GM12873 (cell line): ENCODE results near the gene SLITRK4.

ENCODE experiments used
- TF ChIP-seq, protein P1 (sequence below): IDR thresholded peaks from 2 replicates; pipeline ENCODE4 v1.5.1; 2012; ENCODE audit warnings: low read depth, mild to moderate bottlenecking, moderate library complexity, low read length, control low read depth; ENCODE audit not compliant: insufficient read depth; ENCODE audit errors: missing control alignments

SLITRK4 gene

DNA sequence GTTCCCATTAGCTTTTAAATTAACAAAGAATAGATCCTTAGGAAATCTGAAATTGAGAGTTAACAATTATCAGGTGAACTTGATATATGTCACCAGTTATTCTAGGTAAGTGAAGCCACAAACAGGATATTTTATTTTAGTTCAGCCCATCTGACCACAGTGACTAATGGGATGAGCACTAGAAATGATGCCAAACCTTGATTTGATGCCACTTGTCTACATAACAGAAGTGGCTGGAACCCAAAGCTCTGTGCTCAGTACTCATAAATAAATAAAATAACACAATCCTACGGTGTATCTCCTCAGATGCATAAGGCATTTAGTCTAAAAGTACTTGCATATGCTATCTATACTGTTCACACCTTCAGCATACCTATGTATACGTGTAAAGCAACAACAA is 12.2 kb downstream of the SLITRK4 start:
- TF ChIP-seq, protein P1, sequence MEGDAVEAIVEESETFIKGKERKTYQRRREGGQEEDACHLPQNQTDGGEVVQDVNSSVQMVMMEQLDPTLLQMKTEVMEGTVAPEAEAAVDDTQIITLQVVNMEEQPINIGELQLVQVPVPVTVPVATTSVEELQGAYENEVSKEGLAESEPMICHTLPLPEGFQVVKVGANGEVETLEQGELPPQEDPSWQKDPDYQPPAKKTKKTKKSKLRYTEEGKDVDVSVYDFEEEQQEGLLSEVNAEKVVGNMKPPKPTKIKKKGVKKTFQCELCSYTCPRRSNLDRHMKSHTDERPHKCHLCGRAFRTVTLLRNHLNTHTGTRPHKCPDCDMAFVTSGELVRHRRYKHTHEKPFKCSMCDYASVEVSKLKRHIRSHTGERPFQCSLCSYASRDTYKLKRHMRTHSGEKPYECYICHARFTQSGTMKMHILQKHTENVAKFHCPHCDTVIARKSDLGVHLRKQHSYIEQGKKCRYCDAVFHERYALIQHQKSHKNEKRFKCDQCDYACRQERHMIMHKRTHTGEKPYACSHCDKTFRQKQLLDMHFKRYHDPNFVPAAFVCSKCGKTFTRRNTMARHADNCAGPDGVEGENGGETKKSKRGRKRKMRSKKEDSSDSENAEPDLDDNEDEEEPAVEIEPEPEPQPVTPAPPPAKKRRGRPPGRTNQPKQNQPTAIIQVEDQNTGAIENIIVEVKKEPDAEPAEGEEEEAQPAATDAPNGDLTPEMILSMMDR = no peak

DNA sequence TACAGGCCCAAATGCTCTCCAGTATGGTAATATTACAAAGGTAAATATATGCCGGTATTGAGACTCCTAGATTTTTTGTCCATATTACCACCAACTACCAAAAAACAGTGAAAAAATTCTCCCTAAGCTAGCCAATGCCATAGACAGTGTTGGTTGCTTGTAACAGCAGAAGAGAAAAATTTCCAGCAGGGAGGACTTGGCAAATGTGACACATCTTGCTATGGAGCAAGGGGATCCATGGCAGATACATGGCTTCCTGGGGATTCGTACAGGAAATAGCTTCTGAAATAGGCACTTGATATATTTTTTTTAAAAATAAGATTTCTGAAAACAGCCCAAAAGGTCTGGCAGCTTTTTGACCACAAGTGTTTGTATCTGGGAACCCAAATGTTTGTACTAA is 14.6 kb downstream of the SLITRK4 start:
- TF ChIP-seq, protein P1 = no peak

DNA sequence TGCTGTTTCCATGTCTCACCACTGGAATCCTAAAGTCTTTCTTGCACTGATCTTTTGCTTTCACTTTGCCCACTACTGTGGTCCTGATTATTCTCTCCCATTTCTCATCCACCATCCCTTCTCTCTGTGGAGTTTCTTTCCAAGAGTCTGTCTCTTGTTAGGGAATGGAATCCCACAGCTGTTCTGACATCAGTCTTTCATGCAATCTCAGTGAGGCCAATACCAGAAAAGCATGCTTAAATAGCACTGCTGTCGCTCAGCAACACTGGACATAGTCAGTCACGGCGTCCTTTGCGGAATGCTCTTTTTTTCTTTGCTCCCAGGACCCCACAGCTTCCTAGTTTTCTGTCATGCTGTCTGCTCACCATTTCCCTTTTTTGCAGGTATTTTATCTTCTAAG is 20.1 kb downstream of the SLITRK4 start:
- TF ChIP-seq, protein P1 = no peak

DNA sequence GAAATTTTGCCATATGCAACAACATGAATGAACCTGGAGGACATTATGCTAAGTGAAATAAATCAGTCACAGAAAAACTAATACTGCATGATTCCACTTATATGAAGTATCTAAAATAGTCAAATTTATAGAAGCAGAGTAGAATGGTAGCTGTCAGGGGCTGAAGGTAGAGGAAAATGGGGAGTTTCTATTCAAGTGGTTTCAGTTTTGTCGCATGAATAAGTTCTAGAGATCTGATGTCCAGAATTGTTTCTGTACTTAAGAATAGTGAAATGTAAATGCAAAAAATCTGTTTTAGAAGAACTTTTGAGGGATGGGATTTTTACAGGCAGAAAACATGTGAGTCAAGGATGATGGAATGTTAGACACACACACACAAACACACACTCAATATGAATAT is 34.1 kb downstream of the SLITRK4 start:
- TF ChIP-seq, protein P1 = no peak

DNA sequence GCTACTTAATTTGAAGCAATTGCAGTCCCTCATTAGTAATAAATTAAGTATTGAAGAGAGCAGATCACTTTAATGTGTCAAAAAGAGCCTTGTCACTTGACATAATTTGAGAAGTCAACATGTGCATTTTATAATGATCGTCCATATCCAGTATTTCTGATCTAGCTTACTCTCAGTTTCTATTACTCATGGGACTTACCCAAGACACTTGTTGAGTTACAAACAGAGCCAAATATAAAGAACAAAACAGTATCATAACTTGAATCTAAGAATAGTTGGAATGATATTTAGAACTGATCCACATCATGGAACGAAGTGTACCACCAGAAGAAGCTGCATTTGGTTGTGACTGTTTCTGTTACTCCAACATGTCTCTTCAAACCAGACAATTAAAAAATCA is 54.7 kb downstream of the SLITRK4 start:
- TF ChIP-seq, protein P1 = no peak

DNA sequence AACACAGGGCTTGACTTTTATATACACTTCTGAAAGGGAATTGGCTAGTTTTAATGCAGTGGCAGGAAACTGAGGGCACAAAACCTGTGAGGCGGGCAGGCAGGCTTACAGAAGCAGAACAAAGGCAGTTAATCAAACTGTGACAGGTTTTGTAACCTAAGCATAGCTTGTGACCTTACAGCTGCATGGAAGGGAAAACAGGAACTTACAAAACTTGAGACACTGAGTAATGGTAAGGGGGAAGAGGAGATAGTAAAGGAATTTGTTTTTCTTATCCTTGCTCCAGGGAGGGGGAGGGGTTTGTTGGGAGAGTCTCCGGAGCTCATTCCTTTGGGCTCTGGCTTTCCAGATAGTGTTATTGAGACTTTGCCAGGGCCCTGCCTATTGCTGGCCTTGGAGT is 55.6 kb downstream of the SLITRK4 start:
- TF ChIP-seq, protein P1 = no peak
